Measurements from ENCODE around the gene ERCC6L2.

DNA sequence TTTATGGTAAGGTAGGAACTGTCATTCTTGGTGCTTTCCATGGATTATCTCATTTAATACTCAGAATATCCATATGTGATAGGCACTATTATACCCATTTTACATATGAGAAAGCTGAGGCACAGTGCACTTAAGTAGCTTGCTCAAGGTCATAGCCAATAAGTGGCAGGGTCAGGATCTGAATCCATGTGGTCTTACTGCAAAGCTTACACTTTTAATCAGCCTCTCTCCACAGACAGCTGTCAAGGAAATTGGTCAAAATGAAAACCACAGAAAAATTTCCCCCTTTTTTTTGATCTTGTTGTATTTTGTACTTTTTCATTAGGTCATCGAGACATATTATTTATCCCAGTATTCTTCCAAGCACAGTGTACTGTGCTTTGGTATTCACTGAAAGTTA, 78.5 kb downstream of the ERCC6L2 start:
- TF ChIP-seq POLR2AphosphoS5 (IDR thresholded peaks at IDR 0.05; ENCODE audit: borderline replicate concordance, low read depth, low read length), result no peak
- no peak for TF ChIP-seq EZH2 (IDR thresholded peaks at IDR 0.05)
